HT1080 (cell line): ENCODE data around the gene PLEKHA8. TPM values are rescaled to one million over a fixed set of nuclear protein-coding genes. Genes with fewer than 3 reads are reported as not detected.
"Not testable (repeated sequence)": the region's sequence is repeated elsewhere in the genome, so short reads cannot be mapped to it uniquely, and the experiment has no call there.

Source experiments
- DNase-seq: peaks from one replicate; pipeline ENCODE4 v3.0.0-alpha.2; 2015; ENCODE audit warnings: low read depth
- total RNA-seq: library from RNA; depleted of rRNA; stranded (reverse); fragments of >200 nt; shearing (Covaris generic); gene quantifications from 2 replicates; pipeline ENCODE4 v1.2.3, GENCODE V29; 2014

The PLEKHA8 gene
- total RNA-seq, 1 experiment from 2014 or later = 8.5 TPM

GRCh38 chr7:30098599-30098998 is 70.4 kb downstream of the PLEKHA8 start:
- not testable (repeated sequence) for DNase-seq

GRCh38 chr7:30102281-30102680 is 74.1 kb downstream of the PLEKHA8 start:
- DNase-seq = no peak

GRCh38 chr7:30104157-30104556 is 75.9 kb downstream of the PLEKHA8 start:
- DNase-seq = no peak

- DNase-seq = no peak
These were observed 84.0 kb downstream of the PLEKHA8 start for GRCh38 chr7:30112103-30112713.

GRCh38 chr7:30113144-30113543 is 84.9 kb downstream of the PLEKHA8 start:
- DNase-seq = no peak

GRCh38 chr7:30114536-30115238 is 86.5 kb downstream of the PLEKHA8 start:
- DNase-seq = no peak

GRCh38 chr7:30115709-30116297 is 87.6 kb downstream of the PLEKHA8 start:
- no peak for DNase-seq

- DNase-seq = no peak
These were observed 88.6 kb downstream of the PLEKHA8 start for GRCh38 chr7:30116771-30117170.

GRCh38 chr7:30117896-30118295 is 89.7 kb downstream of the PLEKHA8 start:
- DNase-seq = no peak

- no peak for DNase-seq
These were observed 91.8 kb downstream of the PLEKHA8 start for GRCh38 chr7:30119890-30120577.

- DNase-seq = no peak
These were observed 105.8 kb downstream of the PLEKHA8 start for GRCh38 chr7:30133736-30134610.

- peak; percentile 56 for DNase-seq
These were observed 106.5 kb downstream of the PLEKHA8 start, which contains the start of gene MTURN for GRCh38 chr7:30134611-30135300. Gene MTURN (plus strand): TSS chr7:30134986. CDS start chr7:30135137, 151 bp downstream.

GRCh38 chr7:30135301-30136116 is 107.3 kb downstream of the PLEKHA8 start:
- DNase-seq = peak; percentile 21

GRCh38 chr7:30136117-30136731 is 108.0 kb downstream of the PLEKHA8 start:
- no peak for DNase-seq

- no peak for DNase-seq
These were observed 108.7 kb downstream of the PLEKHA8 start for GRCh38 chr7:30136743-30137485.

- DNase-seq = no peak
These were observed 111.7 kb downstream of the PLEKHA8 start for GRCh38 chr7:30139836-30140384.

- DNase-seq = no peak
These were observed 112.2 kb downstream of the PLEKHA8 start for GRCh38 chr7:30140456-30140855.

- DNase-seq = peak; percentile 48
These were observed 114.5 kb downstream of the PLEKHA8 start for GRCh38 chr7:30142710-30143109.
